ENCODE results near the gene RAPGEF4. TPM values are rescaled to one million over a fixed set of nuclear protein-coding genes. Genes with fewer than 3 reads are reported as not detected.

The RAPGEF4 gene
- total and polyA plus RNA-seq, 2 of the 4 experiments (the other 2 are of a cell fraction): 1.7 to 3.2 TPM

- no peak overlapping the region for H3K14ac ChIP-seq (replicated peaks; ENCODE audit: low read depth, low read length)
- no peak overlapping the region for H2BK5ac ChIP-seq (ENCODE audit: low read depth, low read length, poor library complexity, severe bottlenecking)
- TF ChIP-seq MAZ (IDR thresholded peaks at IDR 0.05; ENCODE audit: borderline replicate concordance, low read depth, low read length) (no peak), CEBPB (IDR thresholded peaks at IDR 0.05; ENCODE audit: low read depth, low read length) (no peak), CTCF (conservative IDR thresholded peaks at IDR 0.05; ENCODE audit: low read depth, low read length) (no peak), NFE2L2 (IDR thresholded peaks at IDR 0.05; ENCODE audit: low read depth, low read length) (no peak), RCOR1 (IDR thresholded peaks at IDR 0.05; ENCODE audit: insufficient replicate concordance, low read length) (no peak), USF2 (IDR thresholded peaks at IDR 0.05; ENCODE audit: low read depth, low read length) (no peak), MXI1 (IDR thresholded peaks at IDR 0.05; ENCODE audit: borderline replicate concordance, low read depth, low read length) (no peak), RAD21 (IDR thresholded peaks at IDR 0.05; ENCODE audit: low read length) (no peak)
- no peak overlapping the region for H3K4me2 ChIP-seq (ENCODE audit: low read depth, low read length)
- ATAC-seq (ENCODE audit: low read depth): no peak
- intact Hi-C loops (cut with micrococcal nuclease): no loop called here
- H4K20me1 ChIP-seq (ENCODE audit: insufficient read depth, low read length): no peaks in the 10 kb centered on the region
- H3K18ac ChIP-seq (ENCODE audit: low read depth, low read length): no peak overlapping the region
- ChIA-PET POLR2A (ENCODE audit: unreplicated experiment) (interaction anchor here (0.6 kb wide), 1 partner anchor 31 kb away, joined by 3 read pairs; no protein-coding TSS in a partner anchor), CTCF (no interaction called here)
- no peak overlapping the region for H2AFZ ChIP-seq (replicated peaks; ENCODE audit: low read length, poor library complexity)
- H2AK9ac ChIP-seq (replicated peaks; ENCODE audit: low read depth, low read length, poor library complexity): no peak overlapping the region
- H4K91ac ChIP-seq (ENCODE audit: insufficient read depth, low read depth, low read length): no peak overlapping the region
- no peak overlapping the region for H3K9ac ChIP-seq (ENCODE audit: low read depth, low read length)
- no peak overlapping the region for H4K5ac ChIP-seq (ENCODE audit: low read depth, low read length)
- no peak overlapping the region for H2BK20ac ChIP-seq (ENCODE audit: low read depth, low read length)
- DNase-seq: no peak
- peaks cover 3% of the 10 kb centered on the region for H3K9me3 ChIP-seq (ENCODE audit: control insufficient read depth, insufficient read depth, low read length)
- no peak overlapping the region for H2BK15ac ChIP-seq (ENCODE audit: low read depth, low read length)
- BruUV-seq (replicated peaks): no TSS peak
- in situ Hi-C loops (cut with MboI; ENCODE audit: low sequenced_read_pairs): no loop called here
- no peak overlapping the region for H4K8ac ChIP-seq (ENCODE audit: low read depth in 2 of 2, low read length in 2 of 2)
- H2AK5ac ChIP-seq (ENCODE audit: low read depth, low read length): no peak overlapping the region
- dilution Hi-C loops (cut with HindIII; ENCODE audit: low sequenced_read_pairs, unreplicated experiment): no loop called here
- no peak overlapping the region for H3K23ac ChIP-seq (ENCODE audit: low read depth, low read length)
- no peak overlapping the region for H3K4ac ChIP-seq (ENCODE audit: low read depth, low read length)
- no peak overlapping the region for H3K27ac ChIP-seq (ENCODE audit: insufficient read depth, low read length)
- no peak overlapping the region for H3K56ac ChIP-seq (ENCODE audit: extremely low read depth, insufficient read depth, low read length)
- no peaks in the 10 kb centered on the region for H3K79me1 ChIP-seq (ENCODE audit: low read depth in 1 of 2, low read length in 2 of 2)
- H3K27me3 ChIP-seq (ENCODE audit: control insufficient read depth, insufficient read depth, low read length): no peaks in the 10 kb centered on the region
- no peak overlapping the region for H2BK120ac ChIP-seq (ENCODE audit: low read depth, low read length)
- no peak overlapping the region for H3K4me3 ChIP-seq (ENCODE audit: insufficient read depth, low read depth, low read length)
- no peaks in the 10 kb centered on the region for H3K36me3 ChIP-seq (ENCODE audit: control insufficient read depth, insufficient read depth, low read length)
- H3K9me1 ChIP-seq (ENCODE audit: insufficient read depth, low read length): no peaks in the 10 kb centered on the region
- no peaks in the 10 kb centered on the region for H3K4me1 ChIP-seq (ENCODE audit: control insufficient read depth, insufficient read depth, low read length)
- WGBS, 2 experiments (ENCODE audit: extremely low coverage in 2 of 2, insufficient read length in 1 of 2): no CpG with 5 or more reads among the region's 4 CpGs
Observed at GRCh38 chr2:172761306-172761705, 25.7 kb downstream of the RAPGEF4 start.

All from IMR-90 (cell line).